Measurements from ENCODE around the gene MMP13.
"Not testable (repeated sequence)": the region's sequence is repeated elsewhere in the genome, so short reads cannot be mapped to it uniquely, and the experiment has no call there.

The MMP13 gene

GRCh38 chr11:102903895-102904294 lies 51.6 kb downstream of the MMP13 start:
- not testable (repeated sequence) for DNase-seq (ENCODE audit: low read depth in 2 of 2, low spot score in 1 of 2)

DNA sequence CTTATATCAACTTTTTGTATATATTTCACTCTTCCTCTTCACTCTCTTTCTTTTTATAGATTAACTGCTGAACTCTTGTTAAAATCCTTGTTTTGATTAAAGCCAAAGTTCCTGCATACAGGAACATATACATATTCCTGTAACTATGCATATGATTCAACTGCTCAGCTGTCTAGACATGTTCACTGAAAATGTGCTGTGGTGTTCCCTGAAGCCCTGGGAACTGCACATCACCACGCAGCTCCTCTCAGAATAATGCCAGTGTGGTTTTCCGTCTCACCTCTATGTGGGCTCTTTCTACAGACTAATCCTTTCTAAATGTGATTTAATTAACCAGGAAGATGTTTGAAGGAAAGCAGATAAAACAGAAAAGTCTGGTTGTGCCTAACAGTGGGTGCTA lies 55.2 kb downstream of the MMP13 start:
- no peak for DNase-seq (ENCODE audit: low read depth in 2 of 2, low spot score in 1 of 2)

Data from stimulated activated CD8-positive, alpha-beta memory T cell treated with anti-CD3 and anti-CD28 coated beads, Interleukin-4, amount 100 ng/mL, for 1 hour (primary cell).